ENCODE results near the gene GHRH. TPM values are rescaled to one million over a fixed set of nuclear protein-coding genes. Genes with fewer than 3 reads are reported as not detected.

The GHRH gene
- total RNA-seq, 1 donor from 2014 or later: not detected

GRCh38 chr20:37236462-37236861, 25.2 kb downstream of the GHRH start:
- no peak for ATAC-seq

GRCh38 chr20:37235065-37235464, 26.5 kb downstream of the GHRH start:
- ATAC-seq: no peak

- ATAC-seq: peak; percentile 36
Measured at GRCh38 chr20:37234254-37234581, 27.4 kb downstream of the GHRH start.

DNA sequence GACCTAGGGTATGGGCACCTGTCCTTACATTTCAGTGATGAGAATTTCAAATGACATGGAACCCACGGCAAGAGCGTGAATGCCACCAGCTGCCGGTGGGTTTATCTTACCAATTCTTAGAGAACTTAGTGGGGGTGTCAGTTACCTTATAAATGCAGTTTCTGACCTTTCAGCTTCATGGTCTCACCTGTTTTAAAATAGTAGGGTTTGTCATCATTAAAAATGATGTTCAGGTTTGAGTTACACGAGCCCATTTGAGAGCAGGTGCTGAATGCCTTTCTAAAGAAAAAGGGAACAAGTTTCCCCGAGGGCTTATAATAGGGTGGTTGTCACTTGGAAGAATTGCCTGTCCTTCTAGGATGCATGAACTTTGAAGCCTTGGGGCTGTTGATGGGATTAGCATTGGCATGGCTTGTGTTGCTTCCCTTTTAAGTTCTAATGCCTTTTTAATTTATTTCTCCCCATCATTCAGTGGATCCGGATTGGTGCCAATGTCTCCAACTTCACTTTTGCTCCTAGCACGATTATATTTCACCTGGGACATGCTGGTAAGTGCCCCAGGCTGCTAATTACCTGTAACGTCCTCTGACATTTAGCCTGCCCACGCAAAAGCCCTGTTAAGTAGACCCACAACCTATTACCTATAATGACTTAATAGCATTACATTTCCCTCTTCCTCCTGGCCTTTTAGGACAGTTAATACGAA, 27.9 kb downstream of the GHRH start:
- ATAC-seq: no peak

DNA sequence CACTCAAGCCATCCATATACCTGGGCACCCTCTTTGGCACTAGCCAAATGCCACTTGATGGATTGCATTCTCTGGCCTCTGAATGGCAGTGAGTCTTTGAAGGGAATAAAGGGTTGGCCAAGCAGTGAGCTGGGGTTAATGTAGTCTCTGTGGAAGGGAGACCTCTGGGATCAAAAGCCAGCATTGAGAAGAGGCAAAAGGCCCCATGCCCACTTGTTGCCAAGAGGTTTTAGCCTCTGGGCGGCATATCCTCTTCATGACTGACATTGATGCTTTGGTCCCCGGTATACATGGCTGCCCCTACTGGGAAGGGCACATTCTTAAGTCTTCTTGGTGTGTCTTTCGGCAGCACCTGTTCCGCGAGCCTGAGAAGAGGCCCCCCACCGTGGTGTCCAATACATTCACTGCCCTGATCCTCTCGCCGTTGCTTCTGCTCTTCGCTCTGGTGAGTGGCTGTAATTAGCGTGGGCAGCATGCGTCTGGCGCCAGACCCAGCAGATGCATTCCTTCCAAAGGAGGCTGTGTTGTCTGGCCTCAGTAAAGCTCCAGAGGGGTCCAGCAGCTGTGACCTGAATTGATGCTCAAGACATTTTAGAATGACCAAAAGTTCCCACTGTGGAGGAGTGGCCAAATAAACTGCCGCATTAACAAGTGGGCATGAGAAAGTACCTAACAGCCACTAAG, 29.5 kb downstream of the GHRH start:
- ATAC-seq: no peak

DNA sequence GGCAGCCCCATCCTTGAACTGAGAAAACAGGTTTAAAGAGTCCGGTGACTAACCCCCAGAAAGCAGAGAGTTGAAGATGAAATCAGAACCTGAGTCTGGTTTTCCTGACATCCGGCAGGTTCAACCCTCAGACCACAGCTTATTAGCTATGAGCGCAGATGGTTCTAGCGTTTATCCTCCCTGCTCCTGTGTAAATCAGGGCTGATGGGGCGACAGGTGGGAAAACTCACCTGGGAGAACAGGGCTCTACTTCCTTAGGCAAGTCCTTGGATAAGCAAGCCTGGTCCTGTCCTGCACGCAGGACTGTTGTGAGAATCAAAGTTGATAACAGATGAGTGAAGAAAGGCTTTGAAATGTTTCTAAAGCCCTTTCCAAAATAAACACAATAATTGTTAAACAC, 31.4 kb downstream of the GHRH start:
- peak; percentile 17 for ATAC-seq

- ATAC-seq: no peak
Measured at GRCh38 chr20:37229357-37229756, 32.3 kb downstream of the GHRH start.

GRCh38 chr20:37228656-37229055, 33.0 kb downstream of the GHRH start:
- ATAC-seq: no peak

DNA sequence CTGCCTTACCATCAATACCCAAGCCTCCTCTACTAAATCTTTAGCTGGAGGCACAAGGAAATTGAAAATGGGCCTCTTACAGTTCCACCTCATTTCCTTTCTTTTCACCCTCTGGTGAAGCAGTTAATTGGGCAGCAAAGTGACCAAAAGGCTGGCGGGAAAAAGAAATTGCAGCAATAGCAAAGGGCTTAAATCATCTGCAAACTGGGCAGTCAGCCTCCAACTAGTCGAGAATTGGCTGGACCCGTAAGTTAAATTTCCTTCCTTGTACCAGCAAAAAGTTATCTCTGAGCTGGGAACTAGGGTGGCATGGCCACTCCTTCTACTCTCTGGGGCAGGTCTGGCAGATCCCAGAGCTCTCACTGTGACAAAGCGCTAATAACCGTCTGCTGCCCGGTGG, 33.5 kb downstream of the GHRH start:
- ATAC-seq: no peak

DNA sequence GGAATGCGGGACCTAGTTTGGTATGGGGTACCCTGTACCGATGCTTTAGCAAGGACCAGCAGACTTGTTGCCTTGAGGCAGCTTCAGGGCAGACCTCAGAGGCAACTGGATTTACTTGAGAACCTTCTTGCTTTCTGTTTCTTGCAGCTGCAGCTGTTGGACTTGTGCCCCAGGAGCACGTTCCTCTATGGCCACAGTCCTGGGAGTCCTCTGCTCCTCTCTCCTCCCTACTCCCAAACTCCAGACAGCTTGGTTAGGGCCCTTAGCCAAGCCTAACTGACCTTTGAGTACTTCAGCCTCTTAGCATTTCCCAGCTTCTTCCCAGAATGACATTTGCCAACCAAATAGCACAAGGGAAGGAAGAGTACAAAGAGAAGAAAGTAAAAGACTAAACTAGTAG, 34.7 kb downstream of the GHRH start:
- ATAC-seq: no peak

DNA sequence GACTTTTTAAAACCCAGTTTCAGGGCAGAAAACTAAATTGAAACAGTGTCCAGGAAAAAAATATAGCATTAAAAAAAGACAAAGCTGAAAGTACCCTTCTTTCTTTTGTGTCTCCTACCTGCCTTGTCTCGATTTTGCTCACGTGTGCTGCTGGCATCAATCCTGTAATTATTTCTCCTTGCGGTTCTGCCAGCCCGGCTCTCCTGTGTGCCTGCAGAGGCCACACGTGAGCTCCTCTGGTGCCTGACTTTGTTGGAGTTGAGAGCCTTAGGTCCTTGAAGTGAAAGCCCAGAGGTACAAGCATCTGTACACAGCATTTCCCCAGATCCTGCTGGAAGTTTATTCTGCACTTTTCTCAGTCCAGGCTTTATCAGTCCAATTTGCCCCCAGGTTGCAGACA, 36.5 kb downstream of the GHRH start:
- ATAC-seq: no peak

GRCh38 chr20:37223053-37223452, 38.6 kb downstream of the GHRH start:
- ATAC-seq: peak; percentile 76

DNA sequence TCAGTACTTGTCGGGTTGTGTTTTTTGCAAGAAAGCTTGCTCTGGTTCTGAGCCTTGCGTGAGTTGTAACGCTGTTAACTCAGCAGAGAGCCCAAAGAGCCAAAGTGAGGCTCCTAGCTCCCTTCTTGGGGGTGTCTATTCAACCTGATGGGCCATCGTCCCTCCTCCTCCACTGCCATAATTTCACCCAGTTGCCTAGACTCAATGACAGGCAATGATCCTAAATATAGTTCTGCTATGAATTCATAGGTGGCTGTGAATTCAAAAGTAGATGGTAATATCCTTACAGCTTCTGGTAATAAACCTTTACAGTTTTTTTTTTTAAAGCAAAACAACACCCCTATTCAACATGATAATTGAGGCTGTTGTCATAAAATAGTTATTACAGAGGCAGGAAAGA, 39.5 kb downstream of the GHRH start:
- ATAC-seq: no peak

- no peak for ATAC-seq
Measured at GRCh38 chr20:37220731-37221130, 40.9 kb downstream of the GHRH start.

DNA sequence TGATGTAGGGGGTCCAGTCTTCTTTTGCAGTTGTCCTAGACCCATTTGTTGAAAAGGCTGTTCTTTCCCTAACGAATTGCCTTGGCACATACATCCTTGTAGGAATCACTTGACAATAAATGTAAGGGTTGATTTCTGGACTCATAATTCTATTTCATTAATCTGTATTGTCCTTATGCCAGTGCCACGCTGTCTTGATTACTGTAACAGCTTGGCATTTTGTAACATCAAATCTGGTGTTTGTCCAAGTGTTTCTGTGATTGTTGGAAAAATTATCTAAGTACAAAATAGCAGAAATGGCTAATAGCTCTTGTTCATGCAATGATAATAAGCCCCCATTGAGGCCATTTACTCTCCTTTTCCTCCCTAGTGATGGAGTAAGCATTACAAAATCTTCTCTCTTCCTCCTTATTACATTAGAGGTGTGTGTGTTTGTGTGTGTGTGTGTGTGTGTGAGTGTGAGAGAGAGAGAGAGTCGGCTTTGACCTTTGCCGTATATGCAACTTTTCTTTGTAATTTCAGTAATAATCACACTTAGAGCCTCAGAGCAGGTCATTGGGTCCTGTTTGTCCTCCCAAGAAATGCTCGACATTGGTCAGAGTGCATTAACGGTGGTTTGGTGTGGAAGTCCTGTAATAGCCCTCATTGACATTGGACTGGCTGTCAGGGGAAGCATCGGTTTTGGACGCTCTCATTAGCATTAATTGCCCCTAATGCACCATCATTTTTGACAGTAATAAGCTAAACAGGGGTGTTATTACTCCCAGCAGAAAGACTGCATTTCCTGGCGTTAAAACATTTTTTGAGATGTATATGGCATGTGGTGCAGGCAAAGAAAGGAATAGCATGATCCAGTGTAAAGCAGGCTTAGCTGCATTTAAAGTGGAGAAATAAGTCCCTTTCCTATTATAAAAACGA, 41.6 kb downstream of the GHRH start:
- ATAC-seq: no peak

- ATAC-seq: no peak
Measured at GRCh38 chr20:37218976-37219375, 42.6 kb downstream of the GHRH start.

DNA sequence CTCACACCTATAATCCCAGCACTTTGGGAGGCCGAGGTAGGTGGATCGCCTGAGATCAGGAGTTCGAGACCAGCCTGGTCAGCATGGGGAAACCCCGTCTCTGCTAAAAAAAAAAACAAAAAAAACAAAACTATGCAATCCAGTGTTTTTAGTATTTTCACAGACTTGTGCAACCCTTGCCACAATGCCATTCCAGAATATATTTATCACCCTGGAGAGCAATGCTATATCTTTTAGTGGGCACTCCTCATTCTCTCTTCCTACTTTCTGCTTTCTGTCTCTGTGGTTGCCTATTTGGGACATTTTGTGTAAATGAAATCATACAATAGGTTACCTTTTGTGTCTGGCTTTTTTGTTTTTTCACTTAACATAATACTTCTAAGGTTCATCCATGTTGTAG, 43.2 kb downstream of the GHRH start:
- no peak for ATAC-seq

DNA sequence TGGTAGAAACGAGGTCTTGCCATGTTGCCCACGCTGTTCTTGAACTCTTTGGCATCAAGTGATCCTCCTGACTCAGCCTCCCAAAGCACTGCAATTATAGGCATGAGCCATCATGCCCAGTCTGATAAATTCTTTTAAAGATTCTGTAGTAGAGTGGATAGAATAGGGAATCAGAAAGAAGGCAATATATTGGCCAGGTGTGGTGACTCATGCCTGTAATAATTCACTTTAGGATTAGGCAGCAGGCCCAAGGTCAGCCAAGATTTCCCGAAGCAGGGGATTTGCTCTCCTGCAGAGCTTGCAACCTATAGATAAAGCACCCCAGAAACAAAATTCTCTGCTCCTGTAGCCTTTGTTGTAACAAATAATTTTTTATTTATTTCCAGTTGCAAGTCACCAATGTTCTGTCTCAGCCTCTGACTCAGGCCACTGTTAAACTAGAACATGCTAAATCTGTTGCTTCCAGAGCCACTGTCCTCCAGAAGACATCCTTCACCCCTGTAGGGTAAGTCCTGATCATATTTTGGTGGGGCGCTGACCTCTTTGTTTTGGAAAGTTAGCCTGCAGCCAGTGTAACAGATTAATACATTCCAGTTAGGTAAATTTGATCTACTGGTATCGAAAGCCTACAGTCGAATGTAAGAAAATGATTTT, 51.8 kb downstream of the GHRH start:
- peak; percentile 80 for ATAC-seq

DNA sequence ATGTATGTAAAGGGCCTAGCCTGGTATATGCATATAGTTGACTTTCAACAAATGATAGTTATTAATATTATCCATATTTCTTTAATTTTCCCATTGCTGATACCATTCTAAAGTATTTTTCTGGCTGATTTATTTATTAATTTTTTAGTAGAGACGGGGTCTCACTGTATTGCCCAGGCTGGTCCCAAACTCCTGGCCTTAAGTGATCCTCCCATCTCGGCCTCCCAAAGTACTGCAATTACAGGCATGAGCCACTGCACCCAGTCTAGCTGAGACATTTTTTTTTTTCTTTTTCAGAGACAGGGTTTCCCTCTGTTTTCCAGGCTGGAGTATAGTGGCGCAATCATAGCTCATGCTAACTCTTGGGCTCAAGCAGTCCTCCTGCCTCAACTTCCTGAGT, 52.4 kb downstream of the GHRH start:
- ATAC-seq: no peak

DNA sequence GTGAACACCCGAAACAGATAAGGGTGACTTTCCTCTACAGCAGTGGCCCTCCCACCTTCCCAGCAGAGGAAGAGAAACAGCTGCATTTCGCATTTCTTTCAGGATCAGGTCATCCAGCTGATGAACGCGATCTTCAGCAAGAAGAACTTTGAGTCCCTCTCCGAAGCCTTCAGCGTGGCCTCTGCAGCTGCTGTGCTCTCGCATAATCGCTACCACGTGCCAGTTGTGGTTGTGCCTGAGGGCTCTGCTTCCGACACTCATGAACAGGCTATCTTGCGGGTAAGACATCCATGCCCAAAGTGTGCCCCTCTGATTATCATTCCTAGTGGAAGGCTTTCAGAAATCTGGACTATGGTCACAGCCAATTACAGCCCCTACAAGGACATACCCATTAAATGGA, 54.4 kb downstream of the GHRH start:
- no peak for ATAC-seq

- no peak for ATAC-seq
Measured at GRCh38 chr20:37205794-37206193, 55.8 kb downstream of the GHRH start.

GRCh38 chr20:37205130-37205529, 56.5 kb downstream of the GHRH start:
- ATAC-seq: no peak

- no peak for ATAC-seq
Measured at GRCh38 chr20:37204056-37204455, 57.6 kb downstream of the GHRH start.
